HG03066 (cell line): Measurements from ENCODE around the gene EVX2.

Experiments
- ATAC-seq: cut with Tn5 transposase; IDR thresholded peaks from one replicate; pipeline ENCODE4 v1.9.1; 2021; ENCODE audit warnings: low read depth; ENCODE audit not compliant: unreplicated experiment

Gene EVX2

GRCh38 chr2:176122683-176123410 lies 39.1 kb upstream of the EVX2 start, which contains the start of gene HOXD9:
HOXD9 (plus strand) TSS chr2:176122719; CDS start chr2:176122769, 50 bp downstream.
- no peak for ATAC-seq

DNA sequence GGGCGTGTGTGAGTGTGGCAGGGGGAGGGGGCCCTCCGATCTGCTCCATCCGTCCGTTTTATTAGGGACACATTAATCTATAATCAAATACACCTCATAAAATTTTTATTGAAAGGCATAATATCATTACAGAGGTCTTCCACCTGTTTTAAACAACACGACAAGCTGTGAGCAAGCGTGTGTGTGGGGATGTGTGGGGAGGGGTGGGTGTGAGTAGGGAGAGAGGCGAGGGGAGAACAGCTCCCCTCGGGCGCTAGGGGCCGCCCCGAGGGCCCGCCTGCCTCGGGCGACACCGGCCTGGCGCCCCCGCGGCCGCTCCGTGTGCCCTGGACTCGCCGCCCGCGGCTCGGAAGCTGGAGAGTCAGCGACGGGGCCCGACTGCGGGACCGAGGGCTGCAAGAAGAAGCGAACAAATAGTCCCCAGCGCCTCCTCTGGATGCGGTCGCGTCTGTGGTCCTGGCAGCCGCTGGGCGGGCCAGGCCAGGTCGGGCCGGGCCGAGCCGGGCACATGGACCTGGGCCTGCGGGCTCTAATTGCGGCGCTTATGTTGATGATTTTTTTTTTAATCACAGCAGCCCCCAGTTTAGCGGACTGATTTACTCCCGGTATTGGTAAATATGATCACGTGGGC lies 38.4 kb upstream of the EVX2 start:
- ATAC-seq, result no peak

- no peak for ATAC-seq
Measured at GRCh38 chr2:176121190-176122051, 37.7 kb upstream of the EVX2 start.

- no peak for ATAC-seq
Measured at GRCh38 chr2:176120364-176121189, 36.8 kb upstream of the EVX2 start.

GRCh38 chr2:176118601-176119339 lies 35.0 kb upstream of the EVX2 start:
- ATAC-seq, result no peak

GRCh38 chr2:176117823-176118371 lies 34.1 kb upstream of the EVX2 start:
- no peak for ATAC-seq

GRCh38 chr2:176117162-176117822 lies 33.5 kb upstream of the EVX2 start:
- ATAC-seq, result no peak

DNA sequence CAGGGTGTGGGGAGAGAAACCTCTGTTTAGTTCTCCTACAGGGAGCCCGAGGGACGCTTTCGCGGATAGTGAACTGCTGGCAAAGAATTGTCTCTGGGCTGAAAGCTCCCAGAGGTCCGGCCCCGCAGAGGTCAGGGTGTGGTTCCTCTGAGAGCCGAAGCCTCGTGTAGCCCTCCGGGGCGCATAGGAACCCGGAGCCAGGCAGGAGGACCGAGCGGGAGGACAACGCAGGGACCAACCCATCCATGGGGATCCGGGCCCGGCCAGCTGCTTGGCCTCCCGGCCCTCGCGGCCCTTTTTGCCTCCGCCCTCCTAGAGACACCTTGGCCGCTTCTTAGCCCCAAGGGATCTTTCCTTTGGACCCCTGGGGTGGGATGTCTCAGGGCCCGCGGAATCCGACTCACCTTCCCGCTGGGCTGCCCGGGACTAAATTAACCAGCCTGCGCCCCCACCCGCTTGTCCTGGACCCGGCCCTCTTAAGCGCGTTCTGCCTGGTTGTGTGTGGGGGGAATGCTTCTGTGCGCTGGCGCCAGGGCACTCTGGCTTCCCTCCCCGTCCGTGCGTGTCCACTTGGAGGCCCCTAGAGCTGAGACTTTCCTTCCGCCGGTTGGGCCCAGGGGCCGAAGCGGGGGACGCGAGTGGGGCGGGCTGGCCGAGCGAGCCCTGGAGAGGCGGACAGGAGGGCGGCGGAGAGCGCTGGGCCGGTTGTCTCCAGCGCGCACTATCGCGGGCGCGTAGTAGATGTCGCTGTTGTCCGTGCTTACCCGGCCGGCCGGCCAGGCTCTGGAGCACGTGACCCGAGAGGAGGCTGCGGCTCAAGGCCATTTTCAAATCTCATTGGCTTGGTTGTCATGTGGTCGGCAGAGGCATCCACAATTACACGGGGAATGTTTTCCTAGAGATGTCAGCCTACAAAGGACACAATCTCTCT lies 32.4 kb upstream of the EVX2 start, which contains the start of gene HOXD10:
Gene HOXD10, plus strand, starts transcription at position 896 of the 931 bp plus-strand sequence. CDS start 56 bp downstream, outside the sequence.
- ATAC-seq, result no peak

DNA sequence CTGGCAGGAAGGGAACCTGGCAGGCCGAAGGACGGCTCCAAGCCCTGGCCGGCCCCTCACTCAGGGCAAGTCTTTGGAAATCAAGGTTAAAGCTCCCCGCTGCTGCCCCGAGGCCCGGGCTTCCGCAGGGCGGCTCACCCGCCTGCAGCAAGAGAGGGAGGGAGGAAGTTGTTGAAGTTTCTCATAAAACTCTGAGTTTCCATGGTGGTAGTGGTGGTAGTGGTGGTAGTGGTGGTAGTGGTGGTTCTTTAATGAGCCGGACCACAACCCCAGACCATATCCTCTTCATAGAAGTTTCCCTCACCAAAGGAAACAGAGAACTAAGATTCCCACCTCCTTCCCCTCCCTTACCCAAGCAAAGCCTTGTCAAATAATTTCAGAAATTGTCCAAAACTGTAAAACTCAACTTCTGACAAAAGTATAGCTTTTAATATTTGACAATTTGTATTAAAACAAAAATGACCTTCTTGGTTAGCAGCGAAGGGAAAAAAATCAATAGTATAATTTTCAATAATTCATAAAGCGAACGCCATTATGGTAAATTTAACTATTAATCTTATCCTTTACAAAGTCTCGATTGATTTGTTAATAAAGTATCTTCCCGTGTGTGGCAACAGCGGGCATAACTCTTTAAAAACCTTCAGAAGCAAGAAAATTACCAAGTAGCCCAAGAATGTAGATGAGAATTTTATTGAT lies 31.3 kb upstream of the EVX2 start:
- ATAC-seq, result no peak

DNA sequence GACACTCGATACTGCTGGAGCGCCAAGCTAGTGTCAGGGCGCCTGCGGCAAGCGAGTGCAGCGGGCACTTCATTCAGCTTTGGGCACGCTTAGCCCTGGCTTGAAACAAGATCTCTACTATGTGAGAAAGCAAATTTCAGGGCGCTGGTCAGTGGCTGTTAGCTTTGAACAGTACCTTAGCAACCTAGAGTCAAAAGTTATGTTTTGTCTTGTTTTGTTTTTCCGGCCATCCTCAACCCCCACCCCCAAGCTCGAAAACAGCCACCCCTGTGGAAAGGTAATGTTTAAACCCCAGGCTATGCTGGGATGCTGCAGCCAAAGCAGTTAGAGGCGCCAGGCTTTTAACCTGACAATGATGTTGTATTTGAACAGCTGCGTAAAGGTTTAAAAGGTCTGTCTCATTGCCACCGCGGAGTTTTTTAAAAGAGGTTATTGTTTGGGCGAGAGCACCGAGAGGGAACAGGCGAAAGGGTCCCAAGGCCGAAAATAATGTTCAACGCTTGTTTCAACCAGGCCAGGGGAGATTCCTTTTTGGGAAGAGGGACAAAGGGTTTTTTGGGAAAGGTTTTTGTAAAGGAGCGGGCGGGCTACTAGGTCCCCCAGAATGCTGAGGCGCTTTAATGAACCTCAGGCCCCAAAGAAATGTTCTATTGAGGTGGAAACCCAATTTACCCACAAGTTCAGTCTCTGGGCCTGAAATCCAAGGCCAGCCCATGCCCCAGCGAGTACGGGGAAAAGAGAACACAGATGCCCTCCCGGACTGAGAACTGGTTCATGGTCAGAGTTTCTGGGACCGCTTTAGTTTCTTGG lies 30.6 kb upstream of the EVX2 start:
- ATAC-seq, result no peak

- ATAC-seq, result no peak
Measured at GRCh38 chr2:176112375-176113302, 28.9 kb upstream of the EVX2 start.

GRCh38 chr2:176111846-176112374 lies 28.1 kb upstream of the EVX2 start:
- ATAC-seq, result no peak

GRCh38 chr2:176111309-176111663 lies 27.5 kb upstream of the EVX2 start:
- ATAC-seq, result no peak

- ATAC-seq, result no peak
Measured at GRCh38 chr2:176110415-176111308, 26.9 kb upstream of the EVX2 start.
